Right kidney (tissue), 1 donor: Measurements from ENCODE around the gene SCAPER.
"Not testable (repeated sequence)": the region's sequence is repeated elsewhere in the genome, so short reads cannot be mapped to it uniquely, and the experiment has no call there.

Source experiments
- DNase-seq: peaks from one replicate; pipeline ENCODE4 v3.0.0-alpha.2; 2016

SCAPER gene

DNA sequence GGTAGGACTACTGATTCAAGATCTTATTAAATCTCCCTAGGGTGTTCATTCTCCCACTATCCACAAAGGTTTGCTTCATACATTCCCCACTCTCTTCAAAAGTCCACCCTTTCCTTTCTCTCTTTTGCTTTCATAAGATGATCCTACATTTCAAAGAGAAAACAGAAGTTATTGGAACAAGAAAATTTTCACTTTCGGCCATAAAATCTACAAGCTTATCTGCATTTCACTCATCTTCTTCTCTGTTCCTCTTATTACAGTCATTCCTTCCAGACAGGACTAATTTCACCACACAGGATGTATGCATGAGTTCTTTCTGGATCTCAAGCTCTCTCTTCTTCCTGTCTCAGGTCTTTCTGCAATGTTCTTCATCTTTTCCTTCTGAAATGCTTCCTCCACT is 329.9 kb downstream of the SCAPER start:
- DNase-seq: no peak

DNA sequence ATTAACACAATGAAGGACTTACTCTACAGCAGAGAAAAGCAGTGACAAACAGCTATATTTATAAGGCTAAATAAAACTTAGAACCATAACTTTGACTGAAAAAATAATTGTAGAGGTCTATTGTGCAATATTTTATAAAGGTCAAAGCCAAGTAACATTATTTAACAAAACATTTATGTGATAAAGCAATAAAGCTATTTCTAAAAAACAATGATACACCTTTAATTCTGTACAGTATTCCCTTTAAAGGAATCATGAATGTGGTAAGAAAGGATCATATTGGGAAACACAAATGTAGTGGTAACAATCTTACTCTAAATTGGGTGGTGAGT is 332.2 kb downstream of the SCAPER start:
- no peak for DNase-seq

GRCh38 chr15:76566276-76566675 is 338.9 kb downstream of the SCAPER start:
- DNase-seq: no peak

DNA sequence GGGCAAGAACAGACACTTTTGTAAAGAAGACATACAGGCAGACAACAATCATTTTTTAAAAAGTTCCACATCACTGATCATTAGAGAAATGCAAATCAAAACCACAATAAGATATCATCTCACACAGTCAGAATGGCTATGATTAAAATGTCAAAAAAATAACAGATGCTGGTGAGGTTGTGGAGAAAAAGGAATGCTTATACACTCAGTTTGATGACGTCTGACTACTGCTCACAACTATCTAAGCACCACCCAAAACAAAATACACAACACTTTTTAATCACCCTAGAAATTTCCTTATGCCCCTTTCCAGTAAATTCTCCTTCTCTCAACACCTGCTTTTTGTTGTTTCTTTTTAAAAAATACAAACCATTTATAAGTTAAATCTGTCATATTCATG is 339.8 kb downstream of the SCAPER start:
- no peak for DNase-seq

DNA sequence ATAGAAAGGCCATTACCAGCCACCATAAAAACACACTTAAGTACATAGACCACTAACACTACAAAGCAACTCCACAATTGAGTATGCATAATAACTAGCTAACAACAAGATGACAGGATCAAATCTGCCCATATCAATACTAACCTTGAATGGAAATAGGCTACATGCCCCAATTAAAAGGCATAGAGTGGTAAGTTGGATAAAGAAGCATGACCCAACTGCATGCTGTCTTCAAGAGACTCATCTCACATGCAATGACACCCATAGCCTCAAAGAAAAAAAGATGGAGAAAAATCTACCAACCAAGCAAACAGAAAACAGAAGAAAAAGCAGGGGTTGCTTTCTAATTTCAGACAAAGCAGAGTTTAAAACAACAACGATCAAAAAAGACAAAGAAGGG is 349.9 kb downstream of the SCAPER start:
- DNase-seq: no peak

GRCh38 chr15:76553564-76553963 is 351.6 kb downstream of the SCAPER start:
- DNase-seq: no peak

DNA sequence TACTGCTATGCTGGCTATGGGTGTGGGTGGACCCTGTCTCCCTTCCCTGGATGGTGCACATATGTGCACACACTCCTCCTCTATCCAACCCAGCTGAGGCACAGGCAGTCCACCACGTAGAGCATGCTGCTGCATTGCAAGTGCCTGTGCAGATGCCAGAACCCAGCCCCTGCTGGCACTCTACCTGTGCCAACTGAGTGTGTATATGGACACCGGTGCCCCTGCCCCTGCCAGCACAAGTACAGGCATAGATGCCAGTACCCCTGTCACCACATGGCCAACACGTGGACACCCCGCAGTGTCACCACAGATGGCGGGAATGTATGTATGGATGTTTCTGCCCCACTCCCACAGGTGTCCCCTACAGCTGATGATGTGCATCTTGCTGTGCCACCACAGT is 352.0 kb downstream of the SCAPER start:
- no peak for DNase-seq

DNA sequence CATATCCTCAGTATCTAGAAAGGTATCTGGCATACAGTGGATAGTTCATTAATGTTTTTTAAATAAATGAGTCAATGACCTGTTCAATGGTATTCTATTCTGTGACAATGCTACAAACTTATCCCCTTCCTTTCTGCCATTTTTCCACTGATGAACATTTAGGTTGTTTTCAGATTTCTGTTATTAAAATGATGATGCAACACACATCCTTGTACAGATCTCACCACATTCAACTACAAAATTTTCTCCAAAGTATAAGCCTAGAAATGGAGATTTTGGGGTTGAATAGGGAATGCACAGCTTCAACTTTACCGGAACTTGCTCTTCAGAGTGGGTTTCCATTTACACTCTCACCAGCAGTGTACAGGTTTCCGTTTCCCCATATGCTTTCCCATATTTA is 358.3 kb downstream of the SCAPER start:
- DNase-seq: no peak

DNA sequence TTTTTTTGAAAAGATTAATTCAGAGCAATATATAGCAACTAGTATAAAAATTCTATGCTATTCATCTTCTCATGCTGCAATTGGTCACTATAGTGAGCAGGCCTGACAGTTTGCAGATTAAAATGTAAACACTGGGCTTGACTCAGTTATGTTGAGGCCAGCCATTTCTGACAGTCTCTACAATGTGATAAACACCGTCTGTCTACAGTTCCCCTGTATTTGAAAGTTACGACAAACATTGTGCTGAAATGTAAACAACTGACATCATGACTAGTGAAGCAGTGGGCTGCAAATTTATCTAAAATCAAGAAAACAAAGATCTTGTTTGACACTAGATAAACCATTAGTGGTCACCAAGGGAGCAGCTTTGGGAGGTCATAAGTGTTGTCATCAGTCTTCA is 371.1 kb downstream of the SCAPER start:
- no peak for DNase-seq

DNA sequence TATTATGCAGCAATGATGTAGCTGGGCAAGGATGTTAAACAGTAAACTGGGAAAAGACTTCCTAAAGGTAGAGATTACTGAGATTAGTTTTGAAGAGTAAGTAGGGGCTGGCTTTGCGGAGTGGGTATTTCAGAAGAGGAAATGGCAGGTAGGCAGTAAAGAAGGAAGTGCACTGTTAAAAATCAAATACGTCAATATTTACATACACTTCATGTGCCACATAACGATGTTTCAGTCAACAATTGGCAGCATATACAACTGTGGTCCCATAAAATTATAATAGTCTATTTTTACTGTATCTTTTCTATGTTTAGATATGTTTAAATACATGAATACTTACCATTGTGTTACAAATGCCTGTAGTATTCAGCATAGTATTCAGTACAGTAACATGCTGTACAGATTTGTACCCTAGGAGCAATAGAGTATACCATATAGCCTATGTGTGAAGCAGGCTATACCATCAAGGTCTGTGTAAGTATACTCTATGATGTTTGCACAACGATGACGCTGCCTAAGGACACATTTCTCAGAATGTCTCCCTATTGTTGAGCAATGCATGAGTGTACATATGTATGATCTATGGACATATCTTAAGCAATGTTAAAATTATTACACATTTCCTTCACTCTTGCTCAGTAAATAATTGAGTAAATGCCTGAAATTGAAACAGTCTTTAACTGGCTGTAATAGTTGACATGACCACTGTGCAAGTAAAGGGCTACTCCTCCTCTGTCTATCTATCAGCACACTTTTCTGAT is 371.9 kb downstream of the SCAPER start:
- no peak for DNase-seq

DNA sequence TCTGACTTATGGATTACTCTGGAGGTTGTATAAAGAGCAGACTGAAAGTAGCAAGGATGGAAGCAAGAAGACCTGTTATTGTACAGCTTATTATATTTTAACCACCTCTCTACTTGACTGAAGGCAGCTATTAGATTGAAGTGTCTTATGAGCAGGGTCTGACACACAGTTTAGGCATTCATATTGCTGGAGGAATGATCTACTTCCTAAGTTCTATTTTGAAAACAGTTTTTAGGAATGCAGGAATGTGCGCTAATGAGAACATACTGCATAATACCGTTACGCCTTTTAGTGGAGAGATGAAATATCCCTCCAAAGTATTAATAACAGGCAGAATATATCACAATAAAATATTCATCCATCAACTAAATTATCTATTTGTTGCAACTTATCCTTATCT is 375.2 kb downstream of the SCAPER start:
- DNase-seq: no peak

GRCh38 chr15:76526111-76526510 is 379.0 kb downstream of the SCAPER start:
- no peak for DNase-seq

DNA sequence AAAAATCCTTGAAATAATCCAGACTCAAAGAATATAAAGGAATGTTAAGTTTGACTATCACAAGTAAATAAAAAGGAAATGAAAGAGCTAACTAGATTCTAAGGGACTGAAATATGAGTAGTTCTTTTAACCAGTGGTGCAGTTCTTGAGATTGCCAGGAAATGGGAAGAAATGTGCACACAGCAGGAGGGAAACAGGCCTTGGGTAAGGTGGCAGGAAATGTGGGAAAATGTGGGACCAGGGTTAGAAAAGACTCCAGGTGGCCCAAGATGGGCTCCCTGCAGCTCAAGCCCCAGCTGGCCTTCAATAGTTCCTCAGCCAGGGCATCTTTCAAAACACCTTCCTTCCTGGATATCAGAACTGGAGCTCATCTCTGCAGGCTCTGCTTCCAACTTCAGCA is 387.2 kb downstream of the SCAPER start:
- no peak for DNase-seq

DNA sequence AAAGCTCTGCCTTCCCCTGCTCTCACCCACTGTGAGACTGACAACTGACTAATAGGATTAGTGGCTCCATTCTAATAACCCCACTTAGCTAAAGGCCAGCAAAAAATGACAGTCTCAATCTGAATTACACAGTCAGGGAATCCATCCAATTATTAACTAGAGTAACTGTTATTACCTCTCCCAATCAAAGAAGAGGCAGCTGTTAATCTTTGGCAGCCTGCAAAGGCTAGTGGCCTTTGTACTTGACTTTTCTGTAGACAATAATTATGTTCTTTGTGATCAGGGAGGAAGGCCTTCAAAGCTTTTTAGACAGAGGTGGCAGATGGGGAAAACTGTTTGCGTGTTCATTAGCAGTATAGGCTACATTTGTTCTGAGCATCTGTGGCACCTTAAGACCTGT is 390.9 kb downstream of the SCAPER start:
- DNase-seq: no peak

- no peak for DNase-seq
Measured at GRCh38 chr15:76512971-76513370, 392.2 kb downstream of the SCAPER start.

- not testable (repeated sequence) for DNase-seq
Measured at GRCh38 chr15:76510663-76511062, 394.5 kb downstream of the SCAPER start.

DNA sequence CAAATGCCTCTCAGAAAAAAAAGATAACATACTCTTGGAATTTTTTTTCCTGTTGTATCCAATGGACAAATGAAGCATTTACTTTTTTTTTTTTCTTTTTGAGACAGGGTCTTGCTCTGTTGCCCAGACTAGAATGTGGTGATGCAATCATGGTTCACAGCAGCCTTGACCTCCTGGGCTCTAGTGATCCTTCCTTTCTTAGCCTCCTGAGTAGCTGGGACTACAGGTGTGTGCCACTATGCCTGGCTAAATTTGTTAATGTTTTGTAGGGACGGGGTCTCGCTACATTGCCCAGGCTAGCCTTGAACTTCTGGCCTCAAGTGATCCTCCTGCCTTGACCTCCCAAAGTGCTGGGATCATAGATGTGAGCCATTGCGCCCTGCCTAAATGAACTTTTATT is 401.3 kb downstream of the SCAPER start:
- no peak for DNase-seq

DNA sequence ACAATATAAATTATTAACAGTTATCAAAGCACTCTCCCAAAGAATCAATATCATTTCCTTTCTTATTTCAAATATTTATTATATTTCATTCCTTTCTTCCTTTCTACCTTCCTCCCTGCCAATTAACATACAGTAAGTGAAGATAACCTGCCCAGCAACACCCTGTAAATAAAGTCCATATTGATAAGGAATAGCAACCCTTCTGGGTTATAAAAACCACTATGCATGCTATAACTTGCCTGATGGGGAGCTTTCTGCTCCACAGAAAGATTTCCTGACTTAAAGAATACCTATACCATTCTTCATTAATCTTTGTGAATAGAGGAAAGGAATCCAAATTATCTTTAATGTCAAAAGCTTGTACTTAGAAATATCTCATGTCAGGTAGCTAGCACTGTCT is 402.0 kb downstream of the SCAPER start:
- DNase-seq: no peak

GRCh38 chr15:76502678-76503077 is 402.5 kb downstream of the SCAPER start:
- no peak for DNase-seq

- DNase-seq: not testable (repeated sequence)
Measured at GRCh38 chr15:76502185-76502584, 403.0 kb downstream of the SCAPER start.

- no peak for DNase-seq
Measured at GRCh38 chr15:76501726-76502125, 403.4 kb downstream of the SCAPER start.

GRCh38 chr15:76501011-76501410 is 404.1 kb downstream of the SCAPER start:
- no peak for DNase-seq

GRCh38 chr15:76495487-76495886 is 409.7 kb downstream of the SCAPER start:
- DNase-seq: no peak

DNA sequence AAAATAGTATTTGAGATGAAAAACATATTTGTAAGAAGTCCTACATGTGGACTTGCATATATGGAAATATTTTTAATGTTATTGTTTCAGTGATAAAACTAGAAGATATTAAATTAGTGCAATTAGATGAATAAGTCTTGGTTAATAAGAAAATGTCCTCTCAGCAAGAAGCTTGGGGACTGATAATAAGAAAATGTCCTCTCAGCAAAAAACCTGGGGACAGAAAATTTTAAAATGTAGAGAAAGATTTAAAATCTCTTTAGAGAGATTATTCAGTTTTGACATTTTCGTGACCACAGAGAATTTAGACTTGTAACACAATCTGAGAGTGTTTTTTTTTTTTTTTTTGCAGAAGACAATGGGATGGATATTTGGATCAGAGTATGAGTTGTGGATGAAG is 412.6 kb downstream of the SCAPER start:
- no peak for DNase-seq

DNA sequence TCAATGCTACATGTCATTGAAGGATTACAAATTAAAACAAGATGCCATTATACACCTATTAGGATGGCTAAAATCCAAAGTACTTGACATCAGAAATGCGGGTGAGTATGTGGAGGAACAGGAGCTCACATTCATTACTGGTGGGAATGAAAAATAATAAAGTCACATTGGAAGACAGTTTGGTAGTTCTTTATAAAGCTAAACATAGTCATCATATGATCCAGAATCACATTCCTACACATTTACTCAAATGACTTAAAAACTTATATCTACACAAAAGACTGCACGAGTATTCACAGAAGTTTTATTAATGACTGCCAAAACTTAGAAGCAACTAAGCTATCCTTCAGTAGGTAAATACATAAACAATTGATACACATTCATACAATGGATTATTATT is 421.4 kb downstream of the SCAPER start:
- DNase-seq: no peak
